ENCODE measurements around the gene PSRC1.

DNA sequence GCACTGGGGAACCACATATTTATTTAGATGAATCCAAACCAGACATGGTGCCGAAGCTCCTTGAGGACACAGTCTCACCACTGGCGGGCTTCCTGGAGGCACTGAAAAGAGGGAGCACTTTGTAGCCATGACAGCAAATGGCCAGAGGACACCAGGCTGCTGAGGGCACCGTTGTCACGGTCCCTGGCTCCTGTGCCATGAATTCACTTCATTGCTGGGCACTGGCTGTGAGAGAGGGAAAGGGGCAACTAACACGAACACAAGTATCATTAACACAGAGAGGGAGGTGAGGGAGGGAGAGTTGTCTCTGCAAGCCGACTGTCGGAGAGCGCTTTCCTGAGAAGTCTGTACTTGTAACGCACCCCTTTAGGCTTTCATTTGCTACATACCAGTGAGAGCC lies 9.4 kb upstream of the PSRC1 start:
- TF ChIP-seq, protein P1, sequence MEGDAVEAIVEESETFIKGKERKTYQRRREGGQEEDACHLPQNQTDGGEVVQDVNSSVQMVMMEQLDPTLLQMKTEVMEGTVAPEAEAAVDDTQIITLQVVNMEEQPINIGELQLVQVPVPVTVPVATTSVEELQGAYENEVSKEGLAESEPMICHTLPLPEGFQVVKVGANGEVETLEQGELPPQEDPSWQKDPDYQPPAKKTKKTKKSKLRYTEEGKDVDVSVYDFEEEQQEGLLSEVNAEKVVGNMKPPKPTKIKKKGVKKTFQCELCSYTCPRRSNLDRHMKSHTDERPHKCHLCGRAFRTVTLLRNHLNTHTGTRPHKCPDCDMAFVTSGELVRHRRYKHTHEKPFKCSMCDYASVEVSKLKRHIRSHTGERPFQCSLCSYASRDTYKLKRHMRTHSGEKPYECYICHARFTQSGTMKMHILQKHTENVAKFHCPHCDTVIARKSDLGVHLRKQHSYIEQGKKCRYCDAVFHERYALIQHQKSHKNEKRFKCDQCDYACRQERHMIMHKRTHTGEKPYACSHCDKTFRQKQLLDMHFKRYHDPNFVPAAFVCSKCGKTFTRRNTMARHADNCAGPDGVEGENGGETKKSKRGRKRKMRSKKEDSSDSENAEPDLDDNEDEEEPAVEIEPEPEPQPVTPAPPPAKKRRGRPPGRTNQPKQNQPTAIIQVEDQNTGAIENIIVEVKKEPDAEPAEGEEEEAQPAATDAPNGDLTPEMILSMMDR (IDR thresholded peaks at IDR 0.05; ENCODE audit: poor library complexity) = no peak
- TF ChIP-seq EZH2 (IDR thresholded peaks at IDR 0.05; ENCODE audit: borderline replicate concordance) = no peak
- no peak for TF ChIP-seq EZH2phosphoT487 (IDR thresholded peaks at IDR 0.05; ENCODE audit: low read depth, severe bottlenecking, unreplicated experiment)
